ENCODE measurements around the gene ATP8A2.

DNA sequence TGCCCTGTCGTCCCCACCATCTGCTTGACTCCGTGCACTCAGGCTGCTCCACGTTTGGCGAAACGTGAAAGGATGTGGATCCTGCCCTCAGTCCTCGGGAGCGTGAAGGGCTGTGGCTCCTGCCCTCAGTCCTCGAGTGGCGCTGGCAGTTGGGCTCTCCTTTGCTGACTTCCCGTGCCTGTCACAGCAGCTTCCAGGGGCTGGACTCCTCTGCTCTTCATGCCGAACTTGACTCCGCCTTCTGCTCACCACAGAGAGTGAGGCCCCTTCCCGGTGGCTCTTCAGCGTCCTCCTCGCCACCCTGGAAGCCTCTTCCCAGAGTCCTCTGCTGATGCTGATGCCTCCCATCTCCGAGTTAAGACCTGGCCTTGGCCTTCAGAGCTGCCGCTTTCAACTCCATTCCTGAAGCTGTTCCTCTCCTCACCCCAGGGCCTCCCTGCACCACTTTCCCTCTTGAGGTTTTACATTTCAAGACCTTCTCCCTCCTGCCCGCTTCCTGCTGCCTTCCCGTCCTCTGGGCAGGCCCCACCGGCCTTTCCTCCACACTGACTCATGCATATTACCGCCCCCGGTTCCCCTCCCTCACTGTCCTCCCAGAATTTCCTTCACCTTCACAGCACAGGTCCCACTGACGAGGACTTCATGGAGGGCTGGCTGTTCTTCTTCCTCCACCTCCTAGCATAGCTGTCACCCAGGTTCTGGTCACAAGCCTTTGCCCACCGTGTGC is 568.4 kb downstream of the ATP8A2 start:
- TF ChIP-seq CTCF (IDR thresholded peaks at IDR 0.05) (no peak), POLR2A (IDR thresholded peaks at IDR 0.05) (no peak), EP300 (IDR thresholded peaks at IDR 0.05) (no peak)
